ENCODE results near the gene FAM162A.
"Not testable (repeated sequence)": the region's sequence is repeated elsewhere in the genome, so short reads cannot be mapped to it uniquely, and the experiment has no call there.

FAM162A gene

DNA sequence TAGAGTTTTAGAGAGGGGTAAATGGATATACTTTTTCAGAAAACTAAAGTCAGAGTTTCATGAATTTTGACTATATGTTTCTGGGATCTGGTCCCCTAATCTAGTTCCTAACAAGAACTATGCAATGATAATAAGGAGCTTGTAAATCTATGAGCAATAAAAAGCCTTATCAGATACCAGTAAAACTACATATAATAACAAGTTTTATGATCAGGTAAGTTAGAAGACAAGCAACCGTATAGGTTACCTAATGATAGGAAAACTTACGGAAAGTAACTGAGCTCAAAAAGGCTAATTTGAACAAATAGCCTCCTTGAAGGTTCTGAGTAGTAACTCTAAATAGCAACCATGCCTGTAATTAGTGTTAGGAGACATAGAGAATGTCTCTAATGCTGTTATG lies 22.0 kb upstream of the FAM162A start:
- in situ Hi-C loops (cut with HindIII; ENCODE audit: low pct_unique_long_range_greater_than_20kb, low sequenced_read_pairs) = no loop called here
- TF ChIP-seq JUND (IDR thresholded peaks at IDR 0.05; ENCODE audit: low read depth) = no peak
- no peak for DNase-seq (ENCODE audit: low read depth in 1 of 2, low spot score in 1 of 2)

DNA sequence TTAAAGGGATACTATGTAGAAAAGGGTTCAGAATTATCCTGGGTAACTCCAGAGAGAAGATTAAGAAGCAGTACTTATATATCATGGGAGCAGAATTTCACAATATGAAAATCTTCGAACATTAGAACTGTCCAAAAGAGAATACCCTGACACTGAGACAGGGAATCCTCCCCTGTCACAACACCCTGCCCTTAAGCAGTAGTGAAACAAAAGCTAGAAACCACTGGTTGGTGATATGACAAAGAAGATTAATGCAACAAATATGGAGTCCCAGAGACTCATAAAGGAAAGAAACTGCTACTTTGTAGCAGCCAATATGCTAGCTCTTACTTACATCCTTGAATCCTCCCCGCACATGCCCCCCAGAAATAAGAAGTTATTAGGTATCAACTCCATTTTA lies 19.5 kb upstream of the FAM162A start:
- TF ChIP-seq JUND (IDR thresholded peaks at IDR 0.05; ENCODE audit: low read depth) = no peak
- in situ Hi-C loops (cut with HindIII; ENCODE audit: low pct_unique_long_range_greater_than_20kb, low sequenced_read_pairs) = no loop called here
- no peak for DNase-seq (ENCODE audit: low read depth in 1 of 2, low spot score in 1 of 2)

DNA sequence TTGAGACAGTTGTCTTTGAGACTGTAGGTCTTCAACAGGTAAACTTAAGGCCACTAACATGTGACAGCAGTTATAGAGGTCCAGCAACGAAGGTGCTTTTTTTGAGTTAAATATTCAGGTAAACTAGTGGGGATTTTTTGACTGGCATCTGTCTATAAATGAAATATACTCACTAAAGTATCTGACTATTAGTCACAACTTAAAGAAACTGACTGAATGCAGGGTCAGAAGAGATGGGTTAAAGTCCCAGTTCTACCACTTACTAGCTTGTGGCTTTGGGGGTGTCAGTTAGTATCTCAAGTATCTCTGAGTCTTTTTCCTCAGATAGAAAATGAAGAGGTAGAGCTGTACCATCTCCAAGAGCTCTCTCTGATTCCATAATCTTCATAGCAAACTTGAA lies 18.9 kb upstream of the FAM162A start:
- in situ Hi-C loops (cut with HindIII; ENCODE audit: low pct_unique_long_range_greater_than_20kb, low sequenced_read_pairs) = no loop called here
- no peak for DNase-seq (ENCODE audit: low read depth in 1 of 2, low spot score in 1 of 2)
- no peak for TF ChIP-seq JUND (IDR thresholded peaks at IDR 0.05; ENCODE audit: low read depth)

DNA sequence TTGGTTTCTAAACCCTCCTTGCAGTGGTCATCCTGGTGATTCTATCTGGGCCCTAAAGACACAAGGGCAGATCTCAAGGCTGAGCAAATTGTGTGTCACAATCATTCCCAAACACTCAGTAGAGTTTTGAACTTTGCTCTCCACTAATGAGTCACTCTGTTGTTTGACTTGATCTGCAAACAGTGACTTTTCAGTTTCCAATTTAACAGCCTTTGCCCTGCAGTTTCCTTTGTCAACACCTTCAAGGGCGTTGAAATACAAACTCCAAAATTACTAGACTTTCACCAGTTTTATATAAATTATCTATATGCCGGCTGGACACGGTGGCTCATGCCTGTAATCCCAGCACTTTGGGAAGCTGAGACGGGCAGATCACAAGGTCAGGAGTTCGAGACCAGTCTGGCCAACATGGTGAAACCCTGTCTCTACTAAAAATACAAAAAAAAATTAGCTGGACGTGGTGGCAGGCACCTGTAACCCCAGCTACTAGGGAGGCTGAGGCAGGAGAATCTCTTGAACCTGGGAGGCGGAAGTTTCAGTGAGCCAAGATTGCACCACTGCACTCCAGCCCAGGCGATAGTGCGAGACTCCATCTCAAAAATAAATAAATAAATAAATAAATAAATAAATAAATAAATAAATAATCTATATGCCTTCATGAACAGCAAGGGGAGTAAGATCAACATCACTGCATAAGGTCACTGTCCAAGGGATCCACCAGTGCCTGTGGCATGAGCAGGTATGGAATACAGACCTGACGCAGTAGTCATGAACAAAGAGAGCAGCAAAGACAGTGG lies 18.2 kb upstream of the FAM162A start:
- in situ Hi-C loops (cut with HindIII; ENCODE audit: low pct_unique_long_range_greater_than_20kb, low sequenced_read_pairs) = not testable (repeated sequence)
- DNase-seq (ENCODE audit: low read depth in 1 of 2, low spot score in 1 of 2) = peak in 1 of 2 experiments; percentile 7

DNA sequence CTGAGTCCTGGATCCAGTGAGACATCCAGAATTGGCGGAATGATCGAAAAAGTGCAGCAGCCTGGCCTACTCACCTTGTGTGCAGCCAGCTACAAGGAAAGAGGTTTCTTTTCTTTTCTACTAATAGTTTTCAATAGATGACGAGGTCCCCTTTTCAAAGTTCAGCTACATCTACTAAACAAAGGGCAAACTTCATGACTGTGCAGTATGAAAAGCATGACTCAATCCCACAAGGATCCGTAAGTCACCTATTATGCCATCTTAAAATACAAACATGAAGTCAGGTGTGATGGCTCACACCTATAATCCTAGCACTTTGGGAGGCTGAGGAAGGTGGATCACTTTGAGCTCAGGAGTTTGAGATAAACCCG lies 17.6 kb upstream of the FAM162A start:
- no peak for DNase-seq (ENCODE audit: low read depth in 1 of 2, low spot score in 1 of 2)
- in situ Hi-C loops (cut with HindIII; ENCODE audit: low pct_unique_long_range_greater_than_20kb, low sequenced_read_pairs) = no loop called here
- no peak for TF ChIP-seq JUND (IDR thresholded peaks at IDR 0.05; ENCODE audit: low read depth)

DNA sequence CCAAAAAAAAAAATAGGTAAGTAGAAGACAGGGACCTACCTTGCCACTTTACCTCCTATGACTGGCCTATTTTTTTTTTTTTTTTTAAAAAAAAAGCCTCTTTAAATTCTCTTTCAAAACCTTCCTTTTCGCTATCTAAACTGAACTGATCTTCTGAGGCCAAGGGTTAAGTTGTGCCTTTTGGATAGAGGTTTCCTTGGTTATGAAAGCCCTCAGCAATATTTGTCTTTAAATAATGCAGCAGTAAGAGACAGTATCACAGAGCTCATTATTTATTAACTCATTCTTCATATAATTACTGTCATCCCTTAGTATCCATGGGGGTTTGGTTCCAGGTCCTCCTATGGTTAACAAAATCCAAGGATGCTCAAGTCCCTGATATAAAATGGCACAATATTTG lies 9.9 kb upstream of the FAM162A start:
- in situ Hi-C loops (cut with HindIII; ENCODE audit: low pct_unique_long_range_greater_than_20kb, low sequenced_read_pairs) = no loop called here
- TF ChIP-seq JUND (IDR thresholded peaks at IDR 0.05; ENCODE audit: low read depth) = no peak
- DNase-seq (ENCODE audit: low read depth in 1 of 2, low spot score in 1 of 2) = no peak

DNA sequence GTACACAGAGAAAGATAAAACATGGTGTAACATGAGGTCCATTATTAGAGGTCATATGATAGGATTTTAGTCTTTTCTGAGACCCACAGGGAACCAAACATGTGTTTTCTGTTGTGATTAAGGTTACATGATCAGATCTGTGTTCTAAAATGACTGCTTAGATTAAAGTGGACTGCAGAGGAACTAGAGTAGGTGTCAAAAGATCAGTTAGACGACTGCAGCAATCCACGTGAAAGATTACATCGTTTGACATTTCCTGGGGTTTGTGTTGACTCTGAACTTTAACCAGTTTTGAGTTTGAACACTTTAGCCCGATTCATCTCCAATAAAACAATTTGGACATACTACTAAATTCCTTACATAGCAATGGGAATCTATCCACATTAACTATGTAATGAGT lies 6.0 kb upstream of the FAM162A start:
- no peak for TF ChIP-seq JUND (IDR thresholded peaks at IDR 0.05; ENCODE audit: low read depth)
- DNase-seq (ENCODE audit: low read depth in 1 of 2, low spot score in 1 of 2) = no peak
- in situ Hi-C loops (cut with HindIII; ENCODE audit: low pct_unique_long_range_greater_than_20kb, low sequenced_read_pairs) = no loop called here

DNA sequence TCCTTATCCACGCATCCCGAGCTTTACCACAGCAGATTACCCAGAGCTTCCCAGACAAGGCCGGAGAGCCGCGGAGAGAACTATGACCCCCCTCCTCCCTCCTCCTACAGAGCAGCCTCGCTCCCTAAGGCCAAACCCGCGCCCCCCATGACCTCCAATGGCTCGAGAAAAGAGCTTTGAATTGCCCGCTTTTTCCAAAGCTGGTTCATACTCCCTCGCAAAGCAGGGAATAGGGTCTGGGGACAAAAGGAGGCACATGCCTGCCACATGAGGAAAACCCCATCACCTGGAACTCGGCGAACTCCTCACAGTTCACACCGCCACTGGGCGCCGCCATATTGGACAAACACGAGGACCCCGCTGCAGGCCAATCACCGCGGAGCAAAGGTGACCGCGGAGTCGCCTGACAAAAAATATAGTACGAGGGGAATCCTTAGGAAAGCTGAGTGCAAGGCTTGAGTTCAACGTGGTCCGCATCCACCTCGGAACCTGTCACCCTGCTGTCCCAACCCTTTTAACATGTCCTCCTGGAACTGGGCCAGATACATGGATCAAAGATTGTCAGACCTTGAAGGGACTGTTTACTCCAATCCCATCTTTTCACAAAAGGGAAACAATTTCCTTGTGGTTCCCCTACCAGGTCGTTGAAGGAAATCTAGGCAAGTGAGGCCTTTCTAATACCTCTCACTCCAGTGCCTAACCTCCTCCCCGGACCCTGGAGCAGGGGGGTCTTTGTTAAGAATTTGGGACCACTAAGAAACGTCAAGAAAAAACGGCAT lies 905 bp upstream of the FAM162A start, which contains the start of gene MIX23:
Gene MIX23 (minus strand): TSS at position 344 of the 779 bp plus-strand sequence. CDS start 7 bp downstream, at position 337.
- TF ChIP-seq JUND (IDR thresholded peaks at IDR 0.05; ENCODE audit: low read depth) = no peak
- in situ Hi-C loops (cut with HindIII; ENCODE audit: low pct_unique_long_range_greater_than_20kb, low sequenced_read_pairs) = no loop called here
- DNase-seq (ENCODE audit: low read depth in 1 of 2, low spot score in 1 of 2) = peak; percentile 74 to 91

DNA sequence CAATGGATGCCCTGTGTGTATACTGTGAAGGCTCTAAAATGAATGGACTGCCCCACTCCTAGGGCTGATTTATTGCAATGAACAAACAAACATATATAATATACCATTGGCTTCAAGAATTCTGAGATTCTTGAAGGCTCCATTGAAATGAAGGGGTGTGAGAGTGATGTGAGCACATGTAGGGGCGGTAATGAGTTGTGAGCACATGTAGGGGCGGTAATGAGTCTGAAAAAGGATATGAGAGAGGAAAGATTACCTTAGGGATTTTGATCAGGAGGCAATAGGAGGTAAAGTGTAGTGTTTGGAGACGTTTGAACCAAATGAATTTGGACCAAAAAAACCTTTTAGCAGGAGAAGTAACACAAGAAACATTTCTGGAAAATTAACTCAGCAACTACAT lies 3.7 kb downstream of the FAM162A start:
- DNase-seq (ENCODE audit: low read depth in 1 of 2, low spot score in 1 of 2) = peak in 1 of 2 experiments; percentile 28
- TF ChIP-seq JUND (IDR thresholded peaks at IDR 0.05; ENCODE audit: low read depth) = no peak
- in situ Hi-C loops (cut with HindIII; ENCODE audit: low pct_unique_long_range_greater_than_20kb, low sequenced_read_pairs) = no loop called here

DNA sequence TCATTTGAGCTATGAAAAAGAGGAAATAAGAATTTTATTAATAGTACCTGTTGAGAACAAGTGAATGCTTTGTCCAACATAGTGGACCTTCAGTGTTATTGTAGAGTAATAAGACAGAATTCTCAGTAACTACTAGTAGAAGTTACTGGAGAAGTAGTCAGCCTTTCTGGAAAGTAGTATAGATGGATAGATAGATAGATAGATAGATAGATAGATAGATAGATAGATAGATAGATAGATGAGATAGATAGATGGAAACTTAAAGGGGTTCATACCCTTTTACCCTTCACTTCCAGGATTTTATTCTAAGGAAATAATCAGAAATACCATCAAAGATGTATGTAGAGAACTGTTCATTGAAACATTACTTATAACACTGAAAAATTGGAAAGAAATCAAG lies 5.2 kb downstream of the FAM162A start:
- in situ Hi-C loops (cut with HindIII; ENCODE audit: low pct_unique_long_range_greater_than_20kb, low sequenced_read_pairs) = no loop called here
- no peak for TF ChIP-seq JUND (IDR thresholded peaks at IDR 0.05; ENCODE audit: low read depth)
- DNase-seq (ENCODE audit: low read depth in 1 of 2, low spot score in 1 of 2) = no peak

DNA sequence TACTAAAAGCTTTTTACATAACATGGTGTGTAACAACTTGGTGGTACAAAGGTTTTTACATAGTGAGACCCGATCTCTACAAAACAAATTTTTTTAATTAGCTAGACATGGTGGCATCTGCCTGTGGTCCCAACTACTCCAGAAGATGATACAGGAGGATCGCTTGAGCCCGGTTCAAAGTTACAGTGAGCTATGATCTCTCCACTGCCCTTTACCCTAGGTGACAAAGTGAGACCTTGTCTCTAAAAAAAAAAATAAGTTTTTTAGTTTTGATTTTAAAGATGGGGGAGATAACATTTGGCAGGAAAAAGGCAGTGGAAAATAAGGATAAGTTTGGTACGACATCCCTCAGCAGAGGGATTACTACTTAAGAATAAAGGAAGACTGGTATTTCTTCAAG lies 5.9 kb downstream of the FAM162A start:
- no peak for TF ChIP-seq JUND (IDR thresholded peaks at IDR 0.05; ENCODE audit: low read depth)
- DNase-seq (ENCODE audit: low read depth in 1 of 2, low spot score in 1 of 2) = no peak
- in situ Hi-C loops (cut with HindIII; ENCODE audit: low pct_unique_long_range_greater_than_20kb, low sequenced_read_pairs) = no loop called here

DNA sequence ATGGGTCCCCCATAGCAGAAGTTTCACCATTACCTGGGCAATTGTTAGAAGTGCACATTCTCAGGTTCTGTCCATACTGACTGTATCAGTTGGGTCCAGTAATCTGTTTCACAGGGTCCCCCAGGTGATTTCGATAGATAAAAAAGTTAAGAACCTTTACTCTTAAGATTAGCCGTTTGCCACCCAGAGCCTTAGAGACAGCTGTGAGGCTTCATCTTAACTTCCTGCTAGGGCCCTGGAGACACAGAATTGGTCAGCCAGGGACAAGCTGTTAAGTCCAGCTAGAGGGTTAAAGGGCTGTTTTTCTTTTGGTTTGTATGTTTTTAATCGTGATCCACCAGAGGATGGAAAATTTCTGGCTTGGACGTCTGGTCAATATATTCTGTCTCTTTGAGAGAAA lies 6.7 kb downstream of the FAM162A start:
- in situ Hi-C loops (cut with HindIII; ENCODE audit: low pct_unique_long_range_greater_than_20kb, low sequenced_read_pairs) = no loop called here
- no peak for TF ChIP-seq JUND (IDR thresholded peaks at IDR 0.05; ENCODE audit: low read depth)
- no peak for DNase-seq (ENCODE audit: low read depth in 1 of 2, low spot score in 1 of 2)

DNA sequence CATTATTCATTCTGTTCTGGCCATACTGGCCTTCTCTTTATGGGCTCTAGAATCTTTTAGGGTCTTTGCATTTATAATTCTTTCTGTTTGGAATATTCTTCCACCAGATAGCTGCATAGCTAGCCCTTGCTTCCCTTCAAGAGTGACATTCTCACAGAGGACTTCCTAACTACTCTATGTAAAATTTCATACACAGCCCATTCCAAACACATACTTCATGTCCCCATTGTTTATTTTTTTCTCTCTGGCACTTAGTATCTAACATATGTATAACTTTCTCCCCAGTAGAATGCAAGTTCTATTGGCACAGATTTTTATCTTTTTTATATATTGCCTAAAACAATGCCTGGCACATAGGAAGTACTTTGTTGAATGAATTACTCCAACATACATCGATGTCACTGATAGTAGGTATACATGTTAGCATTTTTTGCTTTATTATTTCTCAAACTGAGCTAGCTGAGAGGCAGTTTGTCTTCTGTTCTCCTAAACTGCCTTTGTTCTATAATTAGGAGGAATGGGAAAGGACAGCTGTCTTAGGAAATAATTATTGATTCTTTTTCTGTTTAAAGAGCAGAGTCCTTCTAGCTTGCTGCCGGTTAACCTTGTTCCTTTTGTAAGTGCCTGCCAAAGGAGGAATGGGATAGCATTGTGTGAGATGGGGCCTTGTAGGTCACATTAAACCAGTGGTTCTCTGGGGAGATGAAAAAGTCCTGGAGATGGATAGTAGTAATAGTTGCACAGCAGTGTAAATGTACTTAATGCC lies 7.9 kb downstream of the FAM162A start:
- no peak for DNase-seq (ENCODE audit: low read depth in 1 of 2, low spot score in 1 of 2)
- in situ Hi-C loops (cut with HindIII; ENCODE audit: low pct_unique_long_range_greater_than_20kb, low sequenced_read_pairs) = no loop called here

More for the DNA sequence above, 7.9 kb downstream of the FAM162A start:
- TF ChIP-seq JUND (IDR thresholded peaks at IDR 0.05; ENCODE audit: low read depth) = no peak
